H1 (cell line): Measurements from ENCODE around the gene DNAJB5. TPM values are rescaled to one million over a fixed set of nuclear protein-coding genes. Genes with fewer than 3 reads are reported as not detected.

Source experiments
- CTCF ChIA-PET: fragments of 300-600 bp; sonication (Branson Sonifier 250); formaldehyde crosslinking; loops from one replicate; lab custom pipeline; 2021; ENCODE audit not compliant: partially characterized antibody; lab: Charles Lee
- POLR2A ChIA-PET: fragments of 300-600 bp; sonication (Branson Sonifier 250); formaldehyde crosslinking; loops from one replicate; lab custom pipeline; 2021; ENCODE audit warnings: inconsistent platforms; ENCODE audit not compliant: partially characterized antibody; lab: Charles Lee
- DNase-seq, 2 experiments: peaks; one replicate each; pipeline versions ENCODE4 v3.0.0 to v3.0.0-alpha.2; 2010 to 2022; ENCODE audit warnings: low spot score in 2 of 2, low read depth in 1 of 2, mixed read lengths in 1 of 2
- FAIRE-seq: peaks from 2 replicates; lab custom pipeline; 2011; peaks lifted over from hg19 to GRCh38; lab: Jason Lieb, UNC
- H2AFZ ChIP-seq: 2 replicates; pipeline ENCODE4 v1.8.1; 2012; ENCODE audit warnings: low read length, inconsistent platforms
- H2AK5ac ChIP-seq: 2 replicates; pipeline ENCODE4 v1.6.1; 2013; ENCODE audit warnings: low read depth, low read length
- H2BK120ac ChIP-seq: replicated peaks from 2 replicates; pipeline ENCODE3; 2013; ENCODE audit warnings: low read depth, low read length, inconsistent platforms
- H2BK12ac ChIP-seq: 2 replicates; pipeline ENCODE4 v1.6.1; 2013; ENCODE audit warnings: low read depth, low read length
- H2BK15ac ChIP-seq: 2 replicates; pipeline ENCODE4 v1.6.1; 2013; ENCODE audit warnings: low read length
- H2BK20ac ChIP-seq: 2 replicates; pipeline ENCODE4 v1.6.1; 2013; ENCODE audit warnings: low read length
- H2BK5ac ChIP-seq: 2 replicates; pipeline ENCODE4 v1.6.1; 2013; ENCODE audit warnings: low read depth, low read length
- H3K14ac ChIP-seq: 2 replicates; pipeline ENCODE4 v1.6.1; 2013; ENCODE audit warnings: inconsistent platforms; ENCODE audit not compliant: insufficient read length
- H3K18ac ChIP-seq: 2 replicates; pipeline ENCODE4 v1.6.1; 2013; ENCODE audit warnings: low read length; ENCODE audit errors: extremely low read depth
- H3K23ac ChIP-seq: 2 replicates; pipeline ENCODE4 v1.6.1; 2013; ENCODE audit warnings: inconsistent platforms; ENCODE audit not compliant: insufficient read length
- H3K23me2 ChIP-seq: 2 replicates; pipeline ENCODE4 v1.6.1; 2013; ENCODE audit warnings: low read depth, low read length
- H3K27ac ChIP-seq: 2 replicates; pipeline ENCODE4 v1.6.1; 2011; ENCODE audit warnings: low read depth, low read length, inconsistent platforms
- H3K27me3 ChIP-seq, 4 experiments: replicated peaks in 1 of 4; 1 replicate in 1 of 4; 2 replicates in 3 of 4; pipeline versions ENCODE4 v1.6.1 to v1.8.1; 2011 to 2013; ENCODE audit warnings: low read length in 3 of 4, mild to moderate bottlenecking in 3 of 4, inconsistent platforms in 2 of 4, mixed read lengths in 2 of 4, moderate library complexity in 1 of 4; ENCODE audit not compliant: control insufficient read depth in 3 of 4, insufficient read depth in 3 of 4; ENCODE audit errors: extremely low read depth in 1 of 4
- H3K36me3 ChIP-seq, 4 experiments: 2 replicates each; pipeline versions ENCODE4 v1.6.1 to v1.8.1; 2011 to 2013; ENCODE audit warnings: mild to moderate bottlenecking in 4 of 4, low read length in 3 of 4, moderate library complexity in 2 of 4, control low read depth in 1 of 4, inconsistent platforms in 1 of 4; ENCODE audit not compliant: insufficient read depth in 4 of 4, control insufficient read depth in 2 of 4
- H3K4ac ChIP-seq: replicated peaks from 2 replicates; pipeline ENCODE3; 2013; ENCODE audit warnings: low read length, low read depth, mixed read lengths, inconsistent platforms; ENCODE audit not compliant: insufficient read length
- H3K4me1 ChIP-seq, 4 experiments: replicated peaks in 1 of 4; 1 replicate in 1 of 4; 2 replicates in 3 of 4; pipeline versions ENCODE4 v1.6.1 to v1.8.1; 2011 to 2013; ENCODE audit warnings: low read length in 3 of 4, inconsistent platforms in 2 of 4, mixed read lengths in 1 of 4; ENCODE audit not compliant: insufficient read depth in 4 of 4, control insufficient read depth in 3 of 4
- H3K4me2 ChIP-seq, 2 experiments: 2 replicates each; pipeline versions ENCODE4 v1.6.1 to v1.8.1; 2011 to 2013; ENCODE audit warnings: low read depth in 2 of 2, low read length in 2 of 2, control low read depth in 1 of 2, inconsistent platforms in 1 of 2, mild to moderate bottlenecking in 1 of 2; ENCODE audit not compliant: insufficient read depth in 1 of 2
- H3K4me3 ChIP-seq, 4 experiments: fragments of 200-600, 300-600 bp in 1 of 4; sonication (generic), shearing (Covaris generic), sonication (Bioruptor Twin) in 1 of 4; 2 replicates each; pipeline versions ENCODE4 v1.5.1 to v1.8.1; 2011 to 2016; ENCODE audit warnings: low read length in 4 of 4, low read depth in 3 of 4, control low read depth in 2 of 4, inconsistent platforms in 2 of 4, mild to moderate bottlenecking in 2 of 4, mixed read lengths in 1 of 4, moderate library complexity in 1 of 4; ENCODE audit not compliant: insufficient read depth in 2 of 4; ENCODE audit errors: extremely low read depth in 1 of 4
- H3K56ac ChIP-seq: replicated peaks from 2 replicates; pipeline ENCODE3; 2013; ENCODE audit warnings: low read depth, mild to moderate bottlenecking, mixed read lengths, low read length, inconsistent platforms; ENCODE audit not compliant: insufficient read length
- H3K79me1 ChIP-seq: 2 replicates; pipeline ENCODE4 v1.6.1; 2013; ENCODE audit warnings: low read depth, low read length, control low read depth
- H3K79me2 ChIP-seq, 2 experiments: 2 replicates each; pipeline versions ENCODE4 v1.6.1 to v1.8.1; 2012 to 2013; ENCODE audit warnings: low read length in 2 of 2, mild to moderate bottlenecking in 2 of 2, inconsistent platforms in 1 of 2; ENCODE audit not compliant: insufficient read depth in 2 of 2, control insufficient read depth in 1 of 2
- H3K9ac ChIP-seq, 4 experiments: replicated peaks in 1 of 4; 1 replicate in 1 of 4; 2 replicates in 3 of 4; pipeline versions ENCODE4 v1.6.1 to v1.8.1; 2011 to 2013; ENCODE audit warnings: low read depth in 3 of 4, low read length in 3 of 4, control low read depth in 2 of 4, mild to moderate bottlenecking in 2 of 4, moderate library complexity in 2 of 4, inconsistent platforms in 1 of 4; ENCODE audit errors: extremely low read depth in 1 of 4
- H3K9me3 ChIP-seq, 2 experiments: 2 replicates each; pipeline versions ENCODE4 v1.6.1 to v1.8.1; 2012 to 2013; ENCODE audit warnings: mild to moderate bottlenecking in 2 of 2, moderate library complexity in 2 of 2, control low read depth in 1 of 2, inconsistent platforms in 1 of 2, low read depth in 1 of 2, low read length in 1 of 2, mixed read lengths in 1 of 2; ENCODE audit not compliant: insufficient read depth in 2 of 2
- H4K20me1 ChIP-seq, 2 experiments: replicated peaks in 1 of 2; 2 replicates each; pipeline versions ENCODE3 to v1.8.1; 2011 to 2013; ENCODE audit warnings: inconsistent platforms in 2 of 2, low read length in 2 of 2, mild to moderate bottlenecking in 1 of 2; ENCODE audit not compliant: insufficient read depth in 2 of 2, control insufficient read depth in 1 of 2
- H4K5ac ChIP-seq: 2 replicates; pipeline ENCODE4 v1.6.1; 2013; ENCODE audit warnings: low read length, low read depth, mixed read lengths, inconsistent platforms; ENCODE audit not compliant: insufficient read length
- H4K8ac ChIP-seq: 2 replicates; pipeline ENCODE4 v1.8.0; 2013; ENCODE audit warnings: mild to moderate bottlenecking, moderate library complexity, low read length, inconsistent platforms; ENCODE audit not compliant: insufficient read depth; ENCODE audit errors: extremely low read depth
- H4K91ac ChIP-seq: replicated peaks from 2 replicates; pipeline ENCODE3; 2013; ENCODE audit warnings: low read length, mixed read lengths, inconsistent platforms; ENCODE audit not compliant: insufficient read length
- BRCA1 ChIP-seq: IDR thresholded peaks from 2 replicates; pipeline ENCODE4 v1.6.1; 2012; ENCODE audit warnings: low read depth, low read length, improper control_type of control experiment
- CBX5 ChIP-seq: fragments of 300-800, 300-1000 bp; sonication (generic); IDR thresholded peaks from 2 replicates; pipeline ENCODE4 v1.7.1; 2016; ENCODE audit warnings: antibody characterized with exemption, low read length, low read depth
- CHD1 ChIP-seq: IDR thresholded peaks from 2 replicates; pipeline ENCODE4 v1.6.1; 2012; ENCODE audit warnings: low read depth, low read length, improper control_type of control experiment
- HDAC6 ChIP-seq: IDR thresholded peaks from one replicate; pipeline ENCODE4 v1.7.1; 2012; ENCODE audit warnings: low read depth, mild to moderate bottlenecking, inconsistent platforms, low read length, moderate library complexity
- JUND ChIP-seq: IDR thresholded peaks from 2 replicates; pipeline ENCODE4 v1.6.1; 2011; ENCODE audit warnings: mild to moderate bottlenecking, improper control_type of control experiment, low read length
- KDM4A ChIP-seq: IDR thresholded peaks from one replicate; pipeline ENCODE4 v1.7.1; 2012; ENCODE audit warnings: low read depth, mild to moderate bottlenecking, moderate library complexity, low read length, inconsistent platforms; ENCODE audit not compliant: severe bottlenecking
- POLR2A ChIP-seq, 2 experiments: IDR thresholded peaks; 1 replicate in 1 of 2; 2 replicates in 1 of 2; pipeline ENCODE4 v1.6.1; 2011; ENCODE audit warnings: low read depth in 2 of 2, low read length in 2 of 2, mild to moderate bottlenecking in 2 of 2; ENCODE audit errors: control extremely low read depth in 1 of 2
- POLR2AphosphoS5 ChIP-seq: IDR thresholded peaks from 2 replicates; pipeline ENCODE4 v1.6.1; 2011; ENCODE audit warnings: low read depth, low read length
- SIN3A ChIP-seq, 2 experiments: IDR thresholded peaks in 1 of 2; conservative IDR thresholded peaks in 1 of 2; 2 replicates each; pipeline ENCODE4 v1.6.1; 2011 to 2012; ENCODE audit warnings: low read length in 2 of 2, improper control_type of control experiment in 1 of 2, low read depth in 1 of 2, mild to moderate bottlenecking in 1 of 2
- TAF7 ChIP-seq: optimal IDR thresholded peaks from 2 replicates; pipeline ENCODE3; 2011; ENCODE audit warnings: low read depth, mild to moderate bottlenecking, inconsistent platforms, low read length, moderate library complexity, borderline replicate concordance
- ZNF274 ChIP-seq: IDR thresholded peaks from 2 replicates; pipeline ENCODE4 v1.7.0; 2012; ENCODE audit warnings: low read length, borderline replicate concordance; ENCODE audit errors: extremely low read depth
- WGBS, 2 experiments: shearing (Covaris generic) in 1 of 2; methylation state at CpG; one replicate each; pipeline versions ENCODE4 v1.1.6 to v1.1.7; 2013 to 2015; ENCODE audit warnings: low lambda C conversion rate in 2 of 2, mixed read lengths in 2 of 2, inconsistent platforms in 1 of 2, low coverage in 1 of 2, missing lambda C conversion rate in 1 of 2; ENCODE audit not compliant: insufficient replicate concordance in 2 of 2, insufficient coverage in 1 of 2, insufficient read length in 1 of 2; ENCODE audit errors: extremely low coverage in 1 of 2, missing lambda C conversion rate in 1 of 2; 5-methylcytosine and 5-hydroxymethylcytosine counted together
- polyA plus RNA-seq, 7 experiments: library from polyadenylated mRNA; depleted of rRNA in 3 of 7; stranded (reverse) in 5 of 7; unstranded in 2 of 7; fragments of >200 nt in 5 of 7; fragments of 200-250 nt in 2 of 7; gene quantifications; 1 replicate in 5 of 7; 2 replicates in 1 of 7; 4 replicates in 1 of 7; pipeline versions ENCODE4 v1.2.1 to v1.2.3, GENCODE V29; 2011 to 2013; ENCODE audit warnings: missing spikeins in 2 of 7, mixed read lengths in 2 of 7
- total RNA-seq: library from RNA; stranded (reverse); fragmentation: NEBNext Ultra II Directional; extraction: Animal tissue kit (Norgen Biotek cat#: 25700); gene quantifications from 2 replicates; pipeline ENCODE4 v1.2.1, GENCODE V29; 2021
- TF ChIP-seq, protein P1 (sequence below): IDR thresholded peaks from 2 replicates; pipeline ENCODE4 v1.6.1; 2012; ENCODE audit warnings: low read length, inconsistent platforms

The DNAJB5 gene
- total and polyA plus RNA-seq, 2 of the 8 experiments (the other 6 are each of a cell fraction or from before 2014, with no cell fraction given): 25.0 to 34.1 TPM

DNA sequence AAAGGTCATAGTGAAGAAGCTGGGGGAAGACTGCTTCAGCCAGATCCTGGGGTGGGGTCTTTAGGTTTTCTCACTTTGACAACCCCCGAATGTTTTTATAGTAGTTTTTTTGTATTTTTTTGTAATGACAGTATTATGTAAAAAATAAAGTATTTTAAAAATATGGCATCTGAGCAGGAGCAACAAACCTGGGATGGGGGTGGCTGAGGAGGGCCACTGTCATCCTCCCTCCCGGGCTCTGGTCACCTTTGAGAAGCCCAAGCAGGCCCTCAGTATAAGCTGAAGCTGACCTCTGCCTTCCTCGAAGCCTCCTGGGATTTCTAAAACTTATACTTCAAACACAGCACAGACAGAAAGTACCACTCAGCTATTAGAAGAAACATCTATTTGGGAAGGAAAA, 8.7 kb downstream of the DNAJB5 start:
- Histone ChIP-seq H3K79me1 (no peaks in the 10 kb centered on the region), H3K27me3 (no peaks in the 10 kb centered on the region), H3K27ac (no peak overlapping the region), H2BK12ac (no peak overlapping the region), H4K5ac (no peak overlapping the region), H3K18ac (no peak overlapping the region), H3K79me2 (no peaks in the 10 kb centered on the region; a peak in 2 of 4 replicates), H3K36me3 (peaks cover 18 to 40% (median 26%) of the 10 kb centered on the region in 4 experiments; a peak in 7 of 8 replicates), H3K9ac (no peak overlapping the region), H2BK20ac (no peak overlapping the region), H2BK5ac (no peak overlapping the region), H2BK120ac (no peak overlapping the region), H2BK15ac (no peak overlapping the region), H3K9me3 (no peaks in the 10 kb centered on the region), H3K4ac (no peak overlapping the region), H2AK5ac (no peak overlapping the region), H2AFZ (no peak overlapping the region), H4K20me1 (no peaks in the 10 kb centered on the region), H4K8ac (no peak overlapping the region), H3K4me3 (no peak overlapping the region), H4K91ac (no peak overlapping the region), H3K14ac (no peak overlapping the region), H3K56ac (no peak overlapping the region), H3K4me2 (no peak overlapping the region), H3K23me2 (no peaks in the 10 kb centered on the region), H3K23ac (no peak overlapping the region), H3K4me1 (peaks cover 11 to 16% (median 15%) of the 10 kb centered on the region in 4 experiments)
- DNase-seq: no peak
- WGBS, 2 experiments: 93% methylated on average over 3 of the region's 3 CpGs; no CpG with 5 or more reads in 1 of the 2 experiments
- no peak for FAIRE-seq
- TF ChIP-seq, protein P1, sequence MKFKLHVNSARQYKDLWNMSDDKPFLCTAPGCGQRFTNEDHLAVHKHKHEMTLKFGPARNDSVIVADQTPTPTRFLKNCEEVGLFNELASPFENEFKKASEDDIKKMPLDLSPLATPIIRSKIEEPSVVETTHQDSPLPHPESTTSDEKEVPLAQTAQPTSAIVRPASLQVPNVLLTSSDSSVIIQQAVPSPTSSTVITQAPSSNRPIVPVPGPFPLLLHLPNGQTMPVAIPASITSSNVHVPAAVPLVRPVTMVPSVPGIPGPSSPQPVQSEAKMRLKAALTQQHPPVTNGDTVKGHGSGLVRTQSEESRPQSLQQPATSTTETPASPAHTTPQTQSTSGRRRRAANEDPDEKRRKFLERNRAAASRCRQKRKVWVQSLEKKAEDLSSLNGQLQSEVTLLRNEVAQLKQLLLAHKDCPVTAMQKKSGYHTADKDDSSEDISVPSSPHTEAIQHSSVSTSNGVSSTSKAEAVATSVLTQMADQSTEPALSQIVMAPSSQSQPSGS: no peak
- TF ChIP-seq POLR2A (IDR thresholded peaks at IDR 0.05; ENCODE audit: control extremely low read depth in 1 of 2, low read depth in 2 of 2, low read length in 2 of 2): no peak
- no peak for TF ChIP-seq SIN3A (conservative IDR thresholded peaks at IDR 0.05 in 1 of 2, IDR thresholded peaks at IDR 0.05 in 1 of 2; ENCODE audit: low read depth in 1 of 2, low read length in 2 of 2)
- TF ChIP-seq KDM4A: no peak
- no peak for TF ChIP-seq POLR2AphosphoS5
- TF ChIP-seq CBX5: no peak
- no peak for TF ChIP-seq HDAC6
- TF ChIP-seq JUND: no peak
- TF ChIP-seq ZNF274: no peak
- TF ChIP-seq BRCA1: no peak
- TF ChIP-seq CHD1: no peak
- no peak for TF ChIP-seq TAF7
- POLR2A ChIA-PET: interaction anchor here (0.6 to 2.7 kb wide), 7 partner anchors 9 to 1644 kb away, joined by 3 to 9 read pairs (median 3); partner anchors contain the start of genes DNAJB5 and VCP
- CTCF ChIA-PET: interaction anchor here (0.6 to 14.8 kb wide), 5 partner anchors 13 to 102 kb away, joined by 3 to 148 read pairs (median 7); a partner anchor contains a TSS
